K562 (cell line): Measurements from ENCODE around the gene SPTLC2. TPM values are rescaled to one million over a fixed set of nuclear protein-coding genes. Genes with fewer than 3 reads are reported as not detected.

Experiments used
- ATAC-seq: fragments of 200-7000 bp; cut with Tn5 transposase; 3 replicates; pipeline ENCODE4 v1.9.1; 2020; ENCODE audit warnings: moderate library complexity
- BruUV-seq: library from RNA; stranded (reverse); fragments of 400-500 nt; replicated peaks from 2 replicates; lab custom pipeline; 2021; lab: Mats Ljungman, UMichigan
- CTCF ChIA-PET: fragments of 300-600 bp; formaldehyde crosslinking; extraction: SDS; loops from one replicate; lab custom pipeline; 2021; ENCODE audit warnings: low intra/inter-chr PET ratio; lab: Yijun Ruan, JAX
- POLR2A ChIA-PET: fragments of 300-600, 350-650 bp; sonication (Branson Sonifier 250); formaldehyde crosslinking; extraction: SDS; loops from one replicate; lab custom pipeline; 2021; ENCODE audit warnings: antibody characterized with exemption, inconsistent platforms; lab: Yijun Ruan, JAX
- DNase-seq, 4 experiments: peaks; one replicate each; pipeline versions ENCODE4 v3.0.0 to v3.0.0-alpha.2; 2011 to 2018; ENCODE audit warnings: low spot score in 3 of 4, mixed read lengths in 3 of 4; ENCODE audit errors: extremely low read depth in 1 of 4
- FAIRE-seq: peaks from 2 replicates; lab custom pipeline; 2011; peaks lifted over from hg19 to GRCh38; lab: Jason Lieb, UNC
- H2AFZ ChIP-seq: 2 replicates; pipeline ENCODE4 v1.6.0; 2011; ENCODE audit warnings: low read depth, low read length, control low read depth, inconsistent platforms
- H3K27ac ChIP-seq: fragments of 200-600 bp; 3 replicates; pipeline ENCODE4 v1.8.0; 2011; ENCODE audit warnings: low read depth, mild to moderate bottlenecking, control low read depth, inconsistent platforms, low read length, moderate library complexity, mixed read lengths; ENCODE audit errors: extremely low read depth
- H3K27me3 ChIP-seq, 2 experiments: fragments of 300-600 bp in 1 of 2; 2 replicates in 1 of 2; 3 replicates in 1 of 2; pipeline versions ENCODE4 v1.6.0 to v1.8.0; 2011; ENCODE audit warnings: inconsistent platforms in 2 of 2, low read length in 2 of 2, mild to moderate bottlenecking in 1 of 2, mixed read lengths in 1 of 2, moderate library complexity in 1 of 2; ENCODE audit not compliant: control insufficient read depth in 2 of 2, insufficient read depth in 2 of 2
- H3K36me3 ChIP-seq: fragments of 300-600 bp; 3 replicates; pipeline ENCODE4 v1.8.0; 2011; ENCODE audit warnings: mild to moderate bottlenecking, low read length, inconsistent platforms; ENCODE audit not compliant: control insufficient read depth, insufficient read depth
- H3K4me1 ChIP-seq, 2 experiments: fragments of 200-600 bp in 1 of 2; replicated peaks in 1 of 2; 2 replicates in 1 of 2; 3 replicates in 1 of 2; pipeline versions ENCODE4 v1.5.1 to v1.8.0; 2011; ENCODE audit warnings: inconsistent platforms in 2 of 2, low read length in 2 of 2, mild to moderate bottlenecking in 1 of 2, mixed read lengths in 1 of 2, moderate library complexity in 1 of 2; ENCODE audit not compliant: control insufficient read depth in 2 of 2, insufficient read depth in 2 of 2
- H3K4me2 ChIP-seq: 2 replicates; pipeline ENCODE4 v1.6.1; 2011; ENCODE audit warnings: low read length, control low read depth, inconsistent platforms, mixed read lengths; ENCODE audit not compliant: insufficient read depth
- H3K4me3 ChIP-seq: fragments of 200-600 bp; sonication (generic), shearing (Covaris generic); 2 replicates; pipeline ENCODE4 v1.5.1; 2016; ENCODE audit warnings: control low read depth, inconsistent platforms
- H3K79me2 ChIP-seq: fragments of 200-600 bp; 3 replicates; pipeline ENCODE4 v1.8.0; 2011; ENCODE audit warnings: low read length, inconsistent platforms; ENCODE audit not compliant: control insufficient read depth, insufficient read depth
- H3K9ac ChIP-seq, 2 experiments: 2 replicates each; pipeline versions ENCODE4 v1.6.0 to v1.6.1; 2011; ENCODE audit warnings: low read depth in 2 of 2, low read length in 2 of 2, control low read depth in 1 of 2, inconsistent platforms in 1 of 2, mild to moderate bottlenecking in 1 of 2, mixed read lengths in 1 of 2; ENCODE audit not compliant: insufficient read depth in 1 of 2
- H3K9me1 ChIP-seq: one replicate; pipeline ENCODE4 v1.6.0; 2011; ENCODE audit warnings: inconsistent platforms, mild to moderate bottlenecking, low read length, moderate library complexity; ENCODE audit not compliant: control insufficient read depth, insufficient read depth
- H3K9me3 ChIP-seq: replicated peaks from 2 replicates; pipeline ENCODE4 v1.5.1; 2011; ENCODE audit warnings: low read depth, low read length, inconsistent platforms; ENCODE audit not compliant: control insufficient read depth, insufficient read depth
- H4K20me1 ChIP-seq: replicated peaks from 2 replicates; pipeline ENCODE4 v1.6.1; 2011; ENCODE audit warnings: low read length, inconsistent platforms, mixed read lengths; ENCODE audit not compliant: control insufficient read depth, insufficient read depth
- CBFA2T3 ChIP-seq: fragments of 450-650 bp; IDR thresholded peaks from 2 replicates; pipeline ENCODE4 v1.6.1; 2017
- CBX3 ChIP-seq, 2 experiments: IDR thresholded peaks; 1 replicate in 1 of 2; 2 replicates in 1 of 2; pipeline ENCODE4 v1.6.1; 2012; ENCODE audit warnings: inconsistent platforms in 2 of 2, low read length in 2 of 2, borderline replicate concordance in 1 of 2, control low read depth in 1 of 2
- KDM5B ChIP-seq: fragments of 200-600 bp; sonication (generic); IDR thresholded peaks from 2 replicates; pipeline ENCODE4 v1.6.1; 2012; ENCODE audit warnings: low read depth, mild to moderate bottlenecking, moderate library complexity, low read length, control low read depth, inconsistent platforms; ENCODE audit not compliant: insufficient replicate concordance
- LCOR ChIP-seq: sonication (generic); formaldehyde crosslinking; IDR thresholded peaks from 2 replicates; pipeline ENCODE4 v1.8.0; 2022; ENCODE audit warnings: mild to moderate bottlenecking, missing genetic modification reagents
- MTA3 ChIP-seq: fragments of 450-650 bp; formaldehyde crosslinking; IDR thresholded peaks from 2 replicates; pipeline ENCODE4 v1.6.1; 2017; ENCODE audit warnings: mild to moderate bottlenecking, borderline replicate concordance
- NFE2 ChIP-seq: IDR thresholded peaks from 2 replicates; pipeline ENCODE4 v1.6.1; 2014; ENCODE audit warnings: antibody characterized with exemption, low read depth
- PHB2 ChIP-seq: fragments of 450-650 bp; IDR thresholded peaks from 2 replicates; pipeline ENCODE4 v1.6.1; 2017; ENCODE audit warnings: low read depth
- POLR2AphosphoS5 ChIP-seq: IDR thresholded peaks from 2 replicates; pipeline ENCODE4 v1.6.1; 2011; ENCODE audit warnings: mild to moderate bottlenecking, low read depth, low read length, moderate library complexity; ENCODE audit not compliant: control insufficient read depth, insufficient read depth
- SIRT6 ChIP-seq: IDR thresholded peaks from one replicate; pipeline ENCODE4 v1.6.1; 2012; ENCODE audit warnings: low read depth, mild to moderate bottlenecking, control low read depth, inconsistent platforms, low read length, moderate library complexity
- SOX6 ChIP-seq: fragments of 450-650 bp; IDR thresholded peaks from 2 replicates; pipeline ENCODE4 v1.6.1; 2014; ENCODE audit warnings: mild to moderate bottlenecking
- TEAD4 ChIP-seq, 2 experiments: sonication (generic) in 1 of 2; formaldehyde crosslinking in 1 of 2; IDR thresholded peaks; 2 replicates each; pipeline versions ENCODE4 v1.6.1 to v1.8.0; 2012 to 2022; ENCODE audit warnings: borderline replicate concordance in 1 of 2, inconsistent platforms in 1 of 2, low read length in 1 of 2, mild to moderate bottlenecking in 1 of 2, missing genetic modification reagents in 1 of 2
- ZNF592 ChIP-seq: fragments of 450-650 bp; IDR thresholded peaks from 2 replicates; pipeline ENCODE4 v1.6.1; 2017; ENCODE audit warnings: antibody characterized with exemption, mild to moderate bottlenecking
- ZNF639 ChIP-seq, 2 experiments: fragments of 200-800 bp in 1 of 2; sonication (Bioruptor generic) in 1 of 2; sonication (generic) in 1 of 2; formaldehyde crosslinking in 1 of 2; IDR thresholded peaks in 1 of 2; conservative IDR thresholded peaks in 1 of 2; 2 replicates each; pipeline versions ENCODE4 v1.5.0 to v1.6.1; 2016 to 2020; ENCODE audit warnings: missing compliant biosample characterization in 1 of 2, missing genetic modification characterization in 1 of 2, missing genetic modification reagents in 1 of 2
- WGBS: fragments of 100-300 bp; shearing (Covaris generic); methylation state at CpG from one replicate; pipeline ENCODE4 v1.1.6; 2016; ENCODE audit warnings: low coverage, mixed read lengths; ENCODE audit not compliant: insufficient coverage; ENCODE audit errors: missing lambda C conversion rate; 5-methylcytosine and 5-hydroxymethylcytosine counted together
- in situ Hi-C: fragments of 300-500 bp; cut with MboI; formaldehyde crosslinking; loops from 4 replicates; pipeline ENCODE4 v1.15.0; 2018; ENCODE audit warnings: inconsistent platforms, mixed read lengths
- intact Hi-C: fragments of 100-400 bp; cut with micrococcal nuclease; formaldehyde crosslinking; loops from 2 replicates; pipeline ENCODE4 v1.14.2; 2022
- polyA plus RNA-seq, 8 experiments: library from polyadenylated mRNA; depleted of rRNA in 4 of 8; stranded (reverse) in 5 of 8; unstranded in 3 of 8; fragments of >200 nt; fragmentation: Nextera tagmentation in 2 of 8; fragmentation: Illumina TruSeq in 1 of 8; extraction: Ambion mirVana in 2 of 8; extraction: Trizol in 1 of 8; gene quantifications; 2 replicates each; pipeline versions ENCODE4 v1.2.1 to v1.2.3, GENCODE V29; 2011 to 2014; ENCODE audit warnings: inconsistent platforms in 1 of 8, missing spikeins in 1 of 8
- total RNA-seq, 7 experiments: library from RNA; depleted of rRNA in 6 of 7; stranded (reverse); fragments of >200 nt in 6 of 7; fragmentation: Illumina TruSeq in 2 of 7; extraction: Trizol in 2 of 7; gene quantifications; 2 replicates each; pipeline versions ENCODE4 v1.2.1 to v1.2.3, GENCODE V29; 2011 to 2021; ENCODE audit warnings: low replicate concordance in 1 of 7

Gene SPTLC2
- total and polyA plus RNA-seq, 9 of the 15 experiments (the other 6 are each of a cell fraction or from before 2014, with no cell fraction given), result 4.5 to 30.4 (median 14.0) TPM

- TF ChIP-seq TEAD4 (IDR thresholded peaks at IDR 0.05; ENCODE audit: low read length) (no peak), TEAD4 (CRISPR knock-in tag; IDR thresholded peaks at IDR 0.05; ENCODE audit: borderline replicate concordance) (no peak)
Measured at GRCh38 chr14:77609922-77610321, 6.5 kb downstream of the SPTLC2 start (continued).

- Histone ChIP-seq H3K9ac (peak overlapping the region; percentile 66 to 89; a peak in 3 of 4 replicates), H3K4me1 (peaks cover 19 to 55% of the 10 kb centered on the region in 2 experiments), H3K9me3 (no peaks in the 10 kb centered on the region), H2AFZ (peak overlapping the region; percentile 43), H3K79me2 (peaks cover 97% of the 10 kb centered on the region), H3K27ac (peak overlapping the region; percentile 76), H3K27me3 (no peaks in the 10 kb centered on the region), H3K4me3 (peak overlapping the region; percentile 5), H3K36me3 (peaks cover 6% of the 10 kb centered on the region; the same call in 2 of the 3 replicates), H3K4me2 (peak overlapping the region; percentile 67), H4K20me1 (0 out of 2 replicates have a peak, but pooled peaks cover 11% of the 10 kb centered on the region), H3K9me1 (no peaks in the 10 kb centered on the region)
- FAIRE-seq (peak; percentile 67), DNase-seq (peak in 2 of 4 experiments; percentile 59 to 72), ATAC-seq (peak; percentile 74)
- TF ChIP-seq PHB2, result no peak
- TF ChIP-seq SIRT6, result no peak
- TF ChIP-seq CBFA2T3, result peak; percentile 39
- TF ChIP-seq POLR2AphosphoS5, result peak; percentile 51; the same call in 1 of the 2 replicates
- 0 out of 2 replicates have a peak, but pooled peaks have one; percentile 7 for TF ChIP-seq NFE2
- TF ChIP-seq CBX3 (IDR thresholded peaks at IDR 0.05; ENCODE audit: borderline replicate concordance in 1 of 2, low read length in 2 of 2), result no peak
- TF ChIP-seq ZNF592, result peak; percentile 51; the same call in 1 of the 2 replicates
- no peak for TF ChIP-seq KDM5B
- no peak for TF ChIP-seq ZNF639 (CRISPR knock-in tag; conservative IDR thresholded peaks at IDR 0.05 in 1 of 2, IDR thresholded peaks at IDR 0.05 in 1 of 2)
- peak; percentile 42; the same call in 1 of the 2 replicates for TF ChIP-seq MTA3
- TF ChIP-seq SOX6, result peak; percentile 15; the same call in 1 of the 2 replicates
- no peak for TF ChIP-seq LCOR (CRISPR knock-in tag)
- intact Hi-C loops (loop anchor here (10.0 kb wide), 1 partner anchor 283 kb away; the partner anchor contains the start of genes GSTZ1 and POMT2), in situ Hi-C loops (no loop called here)
- ChIA-PET POLR2A (interaction anchor here (0.7 to 1.2 kb wide), 4 partner anchors 10 to 287 kb away, joined by 4 to 6 read pairs (median 4); partner anchors contain the start of genes GSTZ1 and POMT2), CTCF (no interaction called here)
- 1% methylated on average over 9 of the region's 9 CpGs for WGBS
- no TSS peak for BruUV-seq
Measured at GRCh38 chr14:77607741-77608302, 8.6 kb downstream of the SPTLC2 start.
